ENCODE results near the gene BMP4. TPM values are rescaled to one million over a fixed set of nuclear protein-coding genes. Genes with fewer than 3 reads are reported as not detected.

BMP4 gene
- total and polyA plus RNA-seq, 10 of the 15 experiments (the other 5 are each of a cell fraction or from before 2014, with no cell fraction given): 0.11 to 1.8 (median 0.60) TPM; not detected in 1

DNA sequence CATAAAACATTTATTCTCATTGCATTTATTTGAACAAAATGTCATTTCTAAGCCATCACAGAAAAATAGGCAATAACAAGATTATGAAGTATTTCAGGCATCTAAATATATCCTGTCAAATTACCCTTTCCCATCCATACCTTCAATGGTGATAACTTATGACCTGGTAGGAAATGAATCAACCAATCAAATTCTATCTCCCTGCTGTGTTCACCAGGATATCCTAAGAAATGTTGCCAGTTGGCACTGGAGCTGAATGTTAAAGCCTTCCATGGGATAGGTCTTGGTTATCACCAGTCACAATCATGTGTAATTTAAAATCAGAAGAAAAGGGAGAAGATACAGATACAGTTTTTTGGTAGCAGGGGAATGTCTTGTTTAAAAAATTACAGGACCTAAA lies 23.7 kb downstream of the BMP4 start:
- no peak for ATAC-seq
- ChIA-PET CTCF (no interaction called here), RAD21 (ENCODE audit: unreplicated experiment) (no interaction called here), SMC1A (ENCODE audit: uncharacterized antibody, unreplicated experiment) (no interaction called here), POLR2A (no interaction called here)
- H3K4me3 ChIP-seq: no peak overlapping the region
- no peak overlapping the region for H3K9ac ChIP-seq (ENCODE audit: control insufficient read depth, insufficient read depth, low read length)
- no TSS peak for BruUV-seq (replicated peaks)
- no peak for DNase-seq (ENCODE audit: low read depth, low spot score)
- no peaks in the 10 kb centered on the region for H4K20me1 ChIP-seq (ENCODE audit: control insufficient read depth, insufficient read depth)
- no peaks in the 10 kb centered on the region for H3K79me2 ChIP-seq (ENCODE audit: control insufficient read depth, insufficient read depth, low read length)
- H2AFZ ChIP-seq (ENCODE audit: control insufficient read depth, low read depth, low read length): no peak overlapping the region
- TF ChIP-seq CHD4 (IDR thresholded peaks at IDR 0.05): no peak
- no peak for TF ChIP-seq SUPT20H (IDR thresholded peaks at IDR 0.05; ENCODE audit: borderline replicate concordance, control insufficient read depth, low read depth, low read length)
- TF ChIP-seq, protein P1, sequence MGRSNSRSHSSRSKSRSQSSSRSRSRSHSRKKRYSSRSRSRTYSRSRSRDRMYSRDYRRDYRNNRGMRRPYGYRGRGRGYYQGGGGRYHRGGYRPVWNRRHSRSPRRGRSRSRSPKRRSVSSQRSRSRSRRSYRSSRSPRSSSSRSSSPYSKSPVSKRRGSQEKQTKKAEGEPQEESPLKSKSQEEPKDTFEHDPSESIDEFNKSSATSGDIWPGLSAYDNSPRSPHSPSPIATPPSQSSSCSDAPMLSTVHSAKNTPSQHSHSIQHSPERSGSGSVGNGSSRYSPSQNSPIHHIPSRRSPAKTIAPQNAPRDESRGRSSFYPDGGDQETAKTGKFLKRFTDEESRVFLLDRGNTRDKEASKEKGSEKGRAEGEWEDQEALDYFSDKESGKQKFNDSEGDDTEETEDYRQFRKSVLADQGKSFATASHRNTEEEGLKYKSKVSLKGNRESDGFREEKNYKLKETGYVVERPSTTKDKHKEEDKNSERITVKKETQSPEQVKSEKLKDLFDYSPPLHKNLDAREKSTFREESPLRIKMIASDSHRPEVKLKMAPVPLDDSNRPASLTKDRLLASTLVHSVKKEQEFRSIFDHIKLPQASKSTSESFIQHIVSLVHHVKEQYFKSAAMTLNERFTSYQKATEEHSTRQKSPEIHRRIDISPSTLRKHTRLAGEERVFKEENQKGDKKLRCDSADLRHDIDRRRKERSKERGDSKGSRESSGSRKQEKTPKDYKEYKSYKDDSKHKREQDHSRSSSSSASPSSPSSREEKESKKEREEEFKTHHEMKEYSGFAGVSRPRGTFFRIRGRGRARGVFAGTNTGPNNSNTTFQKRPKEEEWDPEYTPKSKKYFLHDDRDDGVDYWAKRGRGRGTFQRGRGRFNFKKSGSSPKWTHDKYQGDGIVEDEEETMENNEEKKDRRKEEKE (IDR thresholded peaks at IDR 0.05): no peak
- TF ChIP-seq CHD1 (IDR thresholded peaks at IDR 0.05; ENCODE audit: low read depth, low read length): no peak
- TF ChIP-seq TBL1XR1 (IDR thresholded peaks at IDR 0.05; ENCODE audit: low read depth, low read length): no peak
- TF ChIP-seq MEF2A (IDR thresholded peaks at IDR 0.05; ENCODE audit: insufficient read depth, low read depth, low read length): no peak
- no peak for TF ChIP-seq CBX5 (IDR thresholded peaks at IDR 0.05; ENCODE audit: low read depth)
- TF ChIP-seq, protein P2, sequence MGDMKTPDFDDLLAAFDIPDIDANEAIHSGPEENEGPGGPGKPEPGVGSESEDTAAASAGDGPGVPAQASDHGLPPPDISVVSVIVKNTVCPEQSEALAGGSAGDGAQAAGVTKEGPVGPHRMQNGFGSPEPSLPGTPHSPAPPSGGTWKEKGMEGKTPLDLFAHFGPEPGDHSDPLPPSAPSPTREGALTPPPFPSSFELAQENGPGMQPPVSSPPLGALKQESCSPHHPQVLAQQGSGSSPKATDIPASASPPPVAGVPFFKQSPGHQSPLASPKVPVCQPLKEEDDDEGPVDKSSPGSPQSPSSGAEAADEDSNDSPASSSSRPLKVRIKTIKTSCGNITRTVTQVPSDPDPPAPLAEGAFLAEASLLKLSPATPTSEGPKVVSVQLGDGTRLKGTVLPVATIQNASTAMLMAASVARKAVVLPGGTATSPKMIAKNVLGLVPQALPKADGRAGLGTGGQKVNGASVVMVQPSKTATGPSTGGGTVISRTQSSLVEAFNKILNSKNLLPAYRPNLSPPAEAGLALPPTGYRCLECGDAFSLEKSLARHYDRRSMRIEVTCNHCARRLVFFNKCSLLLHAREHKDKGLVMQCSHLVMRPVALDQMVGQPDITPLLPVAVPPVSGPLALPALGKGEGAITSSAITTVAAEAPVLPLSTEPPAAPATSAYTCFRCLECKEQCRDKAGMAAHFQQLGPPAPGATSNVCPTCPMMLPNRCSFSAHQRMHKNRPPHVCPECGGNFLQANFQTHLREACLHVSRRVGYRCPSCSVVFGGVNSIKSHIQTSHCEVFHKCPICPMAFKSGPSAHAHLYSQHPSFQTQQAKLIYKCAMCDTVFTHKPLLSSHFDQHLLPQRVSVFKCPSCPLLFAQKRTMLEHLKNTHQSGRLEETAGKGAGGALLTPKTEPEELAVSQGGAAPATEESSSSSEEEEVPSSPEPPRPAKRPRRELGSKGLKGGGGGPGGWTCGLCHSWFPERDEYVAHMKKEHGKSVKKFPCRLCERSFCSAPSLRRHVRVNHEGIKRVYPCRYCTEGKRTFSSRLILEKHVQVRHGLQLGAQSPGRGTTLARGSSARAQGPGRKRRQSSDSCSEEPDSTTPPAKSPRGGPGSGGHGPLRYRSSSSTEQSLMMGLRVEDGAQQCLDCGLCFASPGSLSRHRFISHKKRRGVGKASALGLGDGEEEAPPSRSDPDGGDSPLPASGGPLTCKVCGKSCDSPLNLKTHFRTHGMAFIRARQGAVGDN (IDR thresholded peaks at IDR 0.05): no peak
- TF ChIP-seq IKZF1 (conservative IDR thresholded peaks at IDR 0.05): no peak
- TF ChIP-seq SMARCA5 (IDR thresholded peaks at IDR 0.05): no peak
- TF ChIP-seq SUZ12 (IDR thresholded peaks at IDR 0.05; ENCODE audit: unreplicated experiment): no peak
- TF ChIP-seq HDGF (IDR thresholded peaks at IDR 0.05): no peak
- TF ChIP-seq FOXK2 (IDR thresholded peaks at IDR 0.05): no peak
- no peak for TF ChIP-seq POLR2AphosphoS2 (IDR thresholded peaks at IDR 0.05; ENCODE audit: low read depth, low read length)
- TF ChIP-seq PAX8 (IDR thresholded peaks at IDR 0.05): no peak
- TF ChIP-seq, protein P3, sequence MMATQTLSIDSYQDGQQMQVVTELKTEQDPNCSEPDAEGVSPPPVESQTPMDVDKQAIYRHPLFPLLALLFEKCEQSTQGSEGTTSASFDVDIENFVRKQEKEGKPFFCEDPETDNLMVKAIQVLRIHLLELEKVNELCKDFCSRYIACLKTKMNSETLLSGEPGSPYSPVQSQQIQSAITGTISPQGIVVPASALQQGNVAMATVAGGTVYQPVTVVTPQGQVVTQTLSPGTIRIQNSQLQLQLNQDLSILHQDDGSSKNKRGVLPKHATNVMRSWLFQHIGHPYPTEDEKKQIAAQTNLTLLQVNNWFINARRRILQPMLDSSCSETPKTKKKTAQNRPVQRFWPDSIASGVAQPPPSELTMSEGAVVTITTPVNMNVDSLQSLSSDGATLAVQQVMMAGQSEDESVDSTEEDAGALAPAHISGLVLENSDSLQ (IDR thresholded peaks at IDR 0.05): no peak
- FAIRE-seq: no peak
- no peaks in the 10 kb centered on the region for H3K4me1 ChIP-seq (ENCODE audit: control insufficient read depth, insufficient read depth, low read length)
- H3K27me3 ChIP-seq (replicated peaks in 1 of 2; ENCODE audit: control insufficient read depth in 2 of 2, insufficient read depth in 2 of 2, low read length in 1 of 2): no peaks in the 10 kb centered on the region; a peak in 1 of 4 replicates
- intact Hi-C loops (cut with micrococcal nuclease; ENCODE audit: unreplicated experiment): loop anchor here (10.0 kb wide), 2 partner anchors 398 to 402 kb away; no protein-coding TSS in a partner anchor
- H3K9me3 ChIP-seq (replicated peaks; ENCODE audit: control insufficient read depth, insufficient read depth, low read length): no peaks in the 10 kb centered on the region
- no peaks in the 10 kb centered on the region for H3K36me3 ChIP-seq (ENCODE audit: control insufficient read depth in 2 of 2, insufficient read depth in 2 of 2, low read length in 1 of 2)
- no peak overlapping the region for H3K4me2 ChIP-seq (ENCODE audit: control insufficient read depth, insufficient read depth)
- in situ Hi-C loops (cut with MboI): no loop called here
- no peak overlapping the region for H3K27ac ChIP-seq (ENCODE audit: control insufficient read depth, insufficient read depth)

All from GM12878 (cell line).